Measurements from ENCODE around the gene ASIC1. TPM values are rescaled to one million over a fixed set of nuclear protein-coding genes. Genes with fewer than 3 reads are reported as not detected.
A peak's percentile ranks its signal among the peaks of the same experiment; 100 is the strongest.

The ASIC1 gene
- 60.5 TPM for polyA plus RNA-seq (2012; ENCODE audit: insufficient read depth, insufficient read length, low read depth)

DNA sequence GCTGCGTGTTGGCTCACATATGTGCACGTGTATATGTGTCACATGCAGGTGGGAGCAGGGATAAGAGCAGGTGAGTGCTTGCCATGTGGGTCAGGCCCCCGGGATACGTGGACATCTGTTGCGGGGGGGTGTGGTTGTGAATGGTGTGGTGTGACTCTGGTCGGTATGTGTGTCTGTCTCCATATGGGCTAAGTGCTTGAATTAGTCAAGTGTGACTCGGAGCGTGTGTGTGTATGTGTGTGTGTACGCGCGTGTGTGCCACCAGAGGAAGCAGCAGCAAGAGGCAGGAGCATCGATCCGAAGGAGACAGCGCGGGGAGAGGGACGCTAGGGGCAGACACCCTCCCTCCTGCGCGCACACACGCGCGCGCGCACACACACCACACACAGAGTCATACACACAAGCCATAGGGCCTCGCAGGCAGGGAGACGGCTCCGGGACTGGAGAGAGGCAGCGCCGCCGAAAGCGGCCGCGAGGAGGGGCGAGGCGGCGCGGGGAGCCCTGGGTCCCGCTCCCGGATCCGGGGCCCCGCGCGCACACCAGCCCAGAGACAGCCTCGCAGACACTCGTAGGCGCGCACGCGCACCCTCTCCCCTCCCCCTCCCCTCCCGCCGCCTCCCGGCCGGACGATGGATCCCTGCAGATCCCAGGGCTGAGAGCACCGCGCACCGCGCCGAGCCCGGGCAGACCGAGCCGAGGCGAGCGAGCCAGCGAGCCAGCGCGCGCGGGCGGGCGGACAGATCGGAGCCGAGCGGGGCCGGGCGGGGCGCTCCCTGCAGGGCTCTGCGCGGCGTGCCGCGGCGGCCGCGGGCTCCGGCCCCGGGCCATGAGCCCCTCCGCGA is at the start of gene ASIC1:
Gene ASIC1 (plus strand): TSS at position 597 of the 842 bp plus-strand sequence. CDS start 1,171 bp downstream, outside the sequence.
- H3K4me1 ChIP-seq, result peaks cover 10% of the 10 kb centered on the region
- H3K36me3 ChIP-seq, result peaks cover 28% of the 10 kb centered on the region
- peak; percentile 85 for DNase-seq
- H3K9me3 ChIP-seq, result no peaks in the 10 kb centered on the region
- H3K4me3 ChIP-seq (ENCODE audit: low read depth, low read length), result peak within 1 kb of the TSS; percentile 77
- TF ChIP-seq, protein P1, sequence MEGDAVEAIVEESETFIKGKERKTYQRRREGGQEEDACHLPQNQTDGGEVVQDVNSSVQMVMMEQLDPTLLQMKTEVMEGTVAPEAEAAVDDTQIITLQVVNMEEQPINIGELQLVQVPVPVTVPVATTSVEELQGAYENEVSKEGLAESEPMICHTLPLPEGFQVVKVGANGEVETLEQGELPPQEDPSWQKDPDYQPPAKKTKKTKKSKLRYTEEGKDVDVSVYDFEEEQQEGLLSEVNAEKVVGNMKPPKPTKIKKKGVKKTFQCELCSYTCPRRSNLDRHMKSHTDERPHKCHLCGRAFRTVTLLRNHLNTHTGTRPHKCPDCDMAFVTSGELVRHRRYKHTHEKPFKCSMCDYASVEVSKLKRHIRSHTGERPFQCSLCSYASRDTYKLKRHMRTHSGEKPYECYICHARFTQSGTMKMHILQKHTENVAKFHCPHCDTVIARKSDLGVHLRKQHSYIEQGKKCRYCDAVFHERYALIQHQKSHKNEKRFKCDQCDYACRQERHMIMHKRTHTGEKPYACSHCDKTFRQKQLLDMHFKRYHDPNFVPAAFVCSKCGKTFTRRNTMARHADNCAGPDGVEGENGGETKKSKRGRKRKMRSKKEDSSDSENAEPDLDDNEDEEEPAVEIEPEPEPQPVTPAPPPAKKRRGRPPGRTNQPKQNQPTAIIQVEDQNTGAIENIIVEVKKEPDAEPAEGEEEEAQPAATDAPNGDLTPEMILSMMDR (IDR thresholded peaks at IDR 0.05; ENCODE audit: low read depth, low read length), result no peak
- no peaks in the 10 kb centered on the region for H3K27me3 ChIP-seq

DNA sequence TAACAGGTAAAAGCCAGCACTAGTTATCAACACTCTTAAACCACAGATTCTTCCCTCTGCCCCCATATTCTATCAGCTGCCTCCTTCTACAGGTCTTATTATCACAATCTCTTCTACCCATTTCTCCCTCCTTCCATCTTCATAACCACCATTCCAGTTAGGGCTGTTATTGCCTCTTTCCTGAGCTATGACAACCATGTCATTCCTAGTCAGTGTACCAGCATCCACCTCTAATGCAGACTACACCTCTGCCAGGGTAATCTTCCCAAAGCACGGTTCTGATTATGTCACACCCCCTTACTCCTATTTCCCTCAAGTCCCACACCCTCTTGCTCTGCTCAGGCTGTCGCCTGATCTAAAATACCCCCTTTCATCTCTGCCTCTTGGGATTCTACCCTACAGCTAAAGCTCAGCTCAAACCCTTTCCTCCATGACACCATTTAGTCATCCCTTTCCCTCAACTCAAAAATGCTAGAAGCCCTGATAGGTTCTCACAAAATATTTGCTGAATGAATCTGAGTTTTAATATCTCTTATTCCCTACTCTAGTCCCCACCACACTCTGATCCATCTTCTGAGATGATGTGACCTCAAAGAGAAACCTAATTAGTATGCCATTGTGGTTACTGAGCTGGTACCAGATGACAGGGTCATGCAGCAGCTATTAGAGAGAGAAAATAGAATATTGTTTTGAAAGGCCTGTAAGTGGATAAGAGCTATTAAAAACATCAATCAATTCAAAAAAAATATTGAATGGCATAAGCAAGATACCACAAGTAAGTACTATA is 43.8 kb upstream of the ASIC1 start:
- H3K36me3 ChIP-seq, result peaks cover 66% of the 10 kb centered on the region
- DNase-seq, result no peak

DNA sequence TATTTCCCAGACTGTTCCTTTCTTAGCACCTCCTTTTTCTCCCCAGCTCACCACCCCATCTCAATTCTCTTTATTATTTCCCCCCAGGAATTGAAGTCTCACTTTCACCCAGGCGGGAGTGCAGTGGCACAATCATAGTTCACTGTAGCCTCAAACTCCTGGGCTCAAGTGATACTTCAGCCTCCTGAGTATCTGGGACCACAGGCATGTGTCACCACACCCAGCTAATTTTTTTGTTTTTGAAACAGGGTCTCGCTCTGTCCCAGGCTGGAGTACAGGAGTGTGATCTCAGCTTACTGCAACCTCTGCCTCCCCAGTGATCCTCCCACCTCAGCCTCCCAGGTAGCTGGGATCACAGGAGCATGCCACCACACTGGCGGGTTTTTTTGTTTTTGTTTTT is 43.1 kb upstream of the ASIC1 start:
- Histone ChIP-seq H3K27me3 (no peaks in the 10 kb centered on the region), H3K36me3 (peaks cover 63% of the 10 kb centered on the region), H3K4me3 (ENCODE audit: low read depth, low read length) (no peak overlapping the region), H3K4me1 (peaks cover 7% of the 10 kb centered on the region), H3K9me3 (no peaks in the 10 kb centered on the region)
- TF ChIP-seq, protein P1 (IDR thresholded peaks at IDR 0.05; ENCODE audit: low read depth, low read length), result no peak
- no peak for DNase-seq

More for the DNA sequence above, 43.8 kb upstream of the ASIC1 start:
- Histone ChIP-seq H3K4me3 (ENCODE audit: low read depth, low read length) (no peak overlapping the region), H3K4me1 (peaks cover 9% of the 10 kb centered on the region), H3K27me3 (no peaks in the 10 kb centered on the region), H3K9me3 (no peaks in the 10 kb centered on the region)
- TF ChIP-seq, protein P1 (IDR thresholded peaks at IDR 0.05; ENCODE audit: low read depth, low read length), result no peak

DNA sequence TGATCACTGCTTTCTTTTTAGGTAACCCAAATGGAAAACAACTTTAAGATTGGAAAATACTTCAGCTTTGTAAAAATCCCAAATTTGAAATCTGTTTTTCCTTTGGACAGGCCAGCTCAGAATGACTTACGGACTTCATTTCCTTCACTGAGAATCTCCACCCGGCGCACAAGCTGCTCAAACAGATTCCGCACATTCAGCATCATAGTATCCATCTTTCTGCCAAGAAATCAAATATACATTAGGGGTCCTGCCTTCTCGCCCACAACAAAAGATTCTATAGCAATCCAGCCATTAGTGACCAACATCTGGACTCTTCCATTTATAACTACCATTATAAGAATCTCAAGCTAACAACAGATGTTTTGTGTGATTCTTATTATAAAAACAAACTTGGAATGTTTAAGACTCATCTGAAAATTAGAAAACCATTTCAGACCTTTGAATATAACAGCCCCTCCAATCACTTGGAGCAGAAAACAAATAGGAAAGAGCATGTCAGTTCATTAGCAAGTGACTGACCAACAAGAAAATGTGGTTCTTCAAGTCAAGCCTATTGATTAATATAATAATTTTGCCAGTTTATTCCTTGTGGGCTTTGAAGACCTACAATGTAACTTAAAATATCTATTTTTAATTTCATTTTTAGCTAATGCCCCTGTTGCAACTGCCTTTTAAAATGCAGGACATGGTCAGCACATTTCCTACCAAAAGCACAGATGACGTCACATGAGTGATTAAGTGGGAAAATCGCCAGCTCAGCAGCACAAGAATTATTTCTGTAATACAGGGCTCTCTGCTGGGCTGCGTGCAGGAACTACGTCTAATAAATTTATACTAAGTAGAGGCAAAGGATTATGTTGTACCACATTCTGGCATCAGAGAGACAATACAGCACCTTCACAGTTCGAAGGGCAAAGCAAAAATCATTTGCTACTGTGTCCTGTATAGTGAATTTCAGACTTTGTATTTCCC is 40.6 kb upstream of the ASIC1 start:
- H3K36me3 ChIP-seq, result peaks cover 58% of the 10 kb centered on the region
- no peak overlapping the region for H3K4me3 ChIP-seq (ENCODE audit: low read depth, low read length)
- H3K27me3 ChIP-seq, result no peaks in the 10 kb centered on the region
- no peaks in the 10 kb centered on the region for H3K9me3 ChIP-seq
- peaks cover 18% of the 10 kb centered on the region for H3K4me1 ChIP-seq
- no peak for DNase-seq
- TF ChIP-seq, protein P1 (IDR thresholded peaks at IDR 0.05; ENCODE audit: low read depth, low read length), result no peak

DNA sequence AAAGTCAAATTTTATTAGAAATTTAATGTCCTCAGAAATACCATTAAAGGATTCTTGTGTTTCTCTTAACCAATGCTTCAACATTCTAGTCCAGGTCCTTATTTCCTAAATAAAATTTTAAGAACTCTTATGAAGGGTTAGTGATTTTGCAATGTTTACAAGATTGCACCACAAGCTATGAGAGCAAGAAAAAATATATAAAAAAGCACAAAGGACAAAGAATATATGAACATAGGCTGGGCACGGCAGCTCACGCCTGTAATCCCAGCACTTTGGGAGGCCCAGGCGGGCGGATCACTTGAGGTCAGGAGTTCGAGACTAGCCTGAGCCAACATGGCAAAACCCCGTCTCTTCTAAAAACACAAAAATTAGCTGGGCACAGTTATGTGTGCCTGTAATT is 39.8 kb upstream of the ASIC1 start:
- peaks cover 62% of the 10 kb centered on the region for H3K36me3 ChIP-seq
- DNase-seq, result no peak
- H3K27me3 ChIP-seq, result no peaks in the 10 kb centered on the region
- no peaks in the 10 kb centered on the region for H3K9me3 ChIP-seq
- no peak overlapping the region for H3K4me3 ChIP-seq (ENCODE audit: low read depth, low read length)
- H3K4me1 ChIP-seq, result peaks cover 19% of the 10 kb centered on the region
- TF ChIP-seq, protein P1 (IDR thresholded peaks at IDR 0.05; ENCODE audit: low read depth, low read length), result no peak
